Neural progenitor cell (in vitro differentiated cells): Measurements from ENCODE around the gene LRRN2. TPM values are rescaled to one million over a fixed set of nuclear protein-coding genes. Genes with fewer than 3 reads are reported as not detected.

Experiments
- DNase-seq: peaks from one replicate; pipeline ENCODE4 v3.0.0-alpha.2; 2016; ENCODE audit warnings: low spot score
- H2AFZ ChIP-seq: fragments of 200-600 bp; sonication (generic); replicated peaks from 2 replicates; pipeline ENCODE4 v1.6.1; 2016; ENCODE audit warnings: antibody characterized with exemption
- H3F3A ChIP-seq: fragments of 200-600 bp; sonication (generic); 2 replicates; pipeline ENCODE4 v1.6.1; 2016; ENCODE audit warnings: antibody characterized with exemption, low read depth
- H3K27ac ChIP-seq: fragments of 200-600 bp; sonication (generic); 2 replicates; pipeline ENCODE4 v1.5.1; 2016; ENCODE audit warnings: mild to moderate bottlenecking
- H3K27me3 ChIP-seq: fragments of 200-600 bp; sonication (generic); 2 replicates; pipeline ENCODE4 v1.6.1; 2016; ENCODE audit warnings: mild to moderate bottlenecking, moderate library complexity
- H3K36me3 ChIP-seq: fragments of 200-600 bp; sonication (generic); 2 replicates; pipeline ENCODE4 v1.5.1; 2016
- H3K4me1 ChIP-seq: fragments of 200-600 bp; sonication (generic); 2 replicates; pipeline ENCODE4 v1.6.1; 2016; ENCODE audit warnings: mixed run types
- H3K4me2 ChIP-seq: fragments of 200-600 bp; sonication (generic); 2 replicates; pipeline ENCODE4 v1.6.1; 2016
- H3K4me3 ChIP-seq: fragments of 200-600 bp; sonication (generic); 2 replicates; pipeline ENCODE4 v1.5.1; 2016
- H3K79me2 ChIP-seq: fragments of 200-600 bp; sonication (generic); 2 replicates; pipeline ENCODE4 v1.6.1; 2016; ENCODE audit warnings: low read depth
- H3K9ac ChIP-seq: fragments of 200-600 bp; sonication (generic); 2 replicates; pipeline ENCODE4 v1.6.1; 2016
- H3K9me3 ChIP-seq: fragments of 200-600 bp; sonication (generic); 2 replicates; pipeline ENCODE4 v1.5.1; 2016; ENCODE audit warnings: low read depth
- H4K20me1 ChIP-seq: fragments of 200-600 bp; sonication (generic); 2 replicates; pipeline ENCODE4 v1.6.1; 2016; ENCODE audit warnings: low read depth
- H3K27ac Mint-ChIP-seq: 3 replicates; pipeline ENCODE4 v1.8.0; 2021; ENCODE audit warnings: mixed read lengths
- H3K27me3 Mint-ChIP-seq: 2 replicates; pipeline ENCODE4 v1.8.0; 2022; ENCODE audit warnings: low read depth, mild to moderate bottlenecking, inconsistent platforms, moderate library complexity, mixed read lengths; ENCODE audit not compliant: insufficient read depth
- H3K36me3 Mint-ChIP-seq: 3 replicates; pipeline ENCODE4 v1.8.0; 2021; ENCODE audit warnings: mixed read lengths
- H3K4me1 Mint-ChIP-seq: 3 replicates; pipeline ENCODE4 v1.8.0; 2021; ENCODE audit warnings: mixed read lengths
- H3K4me3 Mint-ChIP-seq: 3 replicates; pipeline ENCODE4 v1.8.0; 2021; ENCODE audit warnings: mild to moderate bottlenecking, moderate library complexity, mixed read lengths
- H3K9me3 Mint-ChIP-seq: 3 replicates; pipeline ENCODE4 v1.8.0; 2020; ENCODE audit warnings: mixed read lengths
- EZH2 ChIP-seq: fragments of 200-600 bp; sonication (generic); IDR thresholded peaks from 2 replicates; pipeline ENCODE4 v1.6.1; 2017; ENCODE audit warnings: antibody characterized with exemption, mild to moderate bottlenecking, moderate library complexity
- EZH2phosphoT487 ChIP-seq: fragments of 200-600 bp; sonication (generic); IDR thresholded peaks from 2 replicates; pipeline ENCODE4 v1.6.1; 2017; ENCODE audit warnings: antibody characterized with exemption
- total RNA-seq: library from RNA; depleted of rRNA; stranded (reverse); fragments of >200 nt; gene quantifications from 2 replicates; pipeline ENCODE4 v1.2.3, GENCODE V29; 2015; ENCODE audit warnings: low replicate concordance
- TF ChIP-seq, protein P1 (sequence below): fragments of 200-600 bp; sonication (generic); IDR thresholded peaks from 2 replicates; pipeline ENCODE4 v1.5.1; 2017; ENCODE audit warnings: antibody characterized with exemption, mild to moderate bottlenecking

Gene LRRN2
- total RNA-seq, 1 donor from 2014 or later, result 1.9 TPM

DNA sequence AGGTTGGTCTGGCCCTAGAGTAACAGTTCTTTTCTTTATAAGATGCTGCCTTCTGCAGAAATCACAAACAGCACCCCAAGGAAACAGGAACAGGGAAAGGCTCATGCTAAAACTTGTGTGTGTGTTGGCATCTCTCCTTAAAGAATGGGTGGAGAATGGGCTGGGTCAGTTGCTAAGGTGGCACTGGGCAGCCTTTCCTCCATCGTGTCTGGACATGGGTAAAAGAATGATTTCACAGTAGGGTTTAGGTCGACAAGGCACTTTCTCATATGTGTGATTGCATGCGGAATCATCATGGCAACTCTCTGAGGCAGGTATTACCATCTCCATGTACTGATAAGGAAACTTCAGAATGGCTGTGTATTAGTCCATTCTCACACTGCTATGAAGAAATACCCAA lies 40.3 kb downstream of the LRRN2 start:
- H3K27me3 Mint-ChIP-seq, result peaks cover 7% of the 10 kb centered on the region
- H3F3A ChIP-seq, result peaks cover 4% of the 10 kb centered on the region
- no peaks in the 10 kb centered on the region for H3K36me3 Mint-ChIP-seq
- peaks cover 7% of the 10 kb centered on the region for H3K4me1 ChIP-seq
- peaks cover 46% of the 10 kb centered on the region for H3K4me1 Mint-ChIP-seq
- no peaks in the 10 kb centered on the region for H3K27me3 ChIP-seq
- H3K27ac Mint-ChIP-seq, result no peak overlapping the region
- H3K9ac ChIP-seq, result no peak overlapping the region
- H3K4me2 ChIP-seq, result no peak overlapping the region
- H4K20me1 ChIP-seq, result peaks cover 11% of the 10 kb centered on the region
- no peaks in the 10 kb centered on the region for H3K36me3 ChIP-seq
- H3K9me3 Mint-ChIP-seq, result no peaks in the 10 kb centered on the region
- no peak overlapping the region for H3K4me3 Mint-ChIP-seq
- H3K27ac ChIP-seq, result no peak overlapping the region
- no peaks in the 10 kb centered on the region for H3K79me2 ChIP-seq
- H2AFZ ChIP-seq, result no peak overlapping the region
- TF ChIP-seq EZH2 (no peak), EZH2phosphoT487 (no peak)
- TF ChIP-seq, protein P1, sequence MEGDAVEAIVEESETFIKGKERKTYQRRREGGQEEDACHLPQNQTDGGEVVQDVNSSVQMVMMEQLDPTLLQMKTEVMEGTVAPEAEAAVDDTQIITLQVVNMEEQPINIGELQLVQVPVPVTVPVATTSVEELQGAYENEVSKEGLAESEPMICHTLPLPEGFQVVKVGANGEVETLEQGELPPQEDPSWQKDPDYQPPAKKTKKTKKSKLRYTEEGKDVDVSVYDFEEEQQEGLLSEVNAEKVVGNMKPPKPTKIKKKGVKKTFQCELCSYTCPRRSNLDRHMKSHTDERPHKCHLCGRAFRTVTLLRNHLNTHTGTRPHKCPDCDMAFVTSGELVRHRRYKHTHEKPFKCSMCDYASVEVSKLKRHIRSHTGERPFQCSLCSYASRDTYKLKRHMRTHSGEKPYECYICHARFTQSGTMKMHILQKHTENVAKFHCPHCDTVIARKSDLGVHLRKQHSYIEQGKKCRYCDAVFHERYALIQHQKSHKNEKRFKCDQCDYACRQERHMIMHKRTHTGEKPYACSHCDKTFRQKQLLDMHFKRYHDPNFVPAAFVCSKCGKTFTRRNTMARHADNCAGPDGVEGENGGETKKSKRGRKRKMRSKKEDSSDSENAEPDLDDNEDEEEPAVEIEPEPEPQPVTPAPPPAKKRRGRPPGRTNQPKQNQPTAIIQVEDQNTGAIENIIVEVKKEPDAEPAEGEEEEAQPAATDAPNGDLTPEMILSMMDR, result no peak
- no peak for DNase-seq
- H3K4me3 ChIP-seq, result no peak overlapping the region
- H3K9me3 ChIP-seq, result no peaks in the 10 kb centered on the region

DNA sequence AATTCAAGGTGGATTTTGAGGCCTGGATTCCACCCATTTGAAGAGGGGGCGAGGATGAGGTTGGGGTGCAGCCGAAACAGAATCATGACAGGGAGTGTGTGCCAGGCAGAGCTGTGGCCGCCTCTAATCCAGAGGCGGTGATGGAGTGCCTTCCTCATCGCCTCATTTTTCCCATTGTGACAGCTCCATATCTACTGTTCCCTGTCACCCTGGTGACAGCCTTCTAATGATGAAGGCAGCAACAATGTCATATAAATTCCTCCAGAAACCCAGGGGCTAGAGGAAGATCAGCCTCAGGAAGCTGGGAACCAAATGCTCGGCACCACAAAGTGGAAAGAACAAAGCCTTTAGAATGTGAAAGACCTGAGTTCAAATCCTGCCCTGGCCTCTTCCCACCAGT lies 42.0 kb downstream of the LRRN2 start:
- no peak for DNase-seq
- H3K36me3 Mint-ChIP-seq, result no peaks in the 10 kb centered on the region
- H3K9me3 ChIP-seq, result no peaks in the 10 kb centered on the region
- peaks cover 4% of the 10 kb centered on the region for H4K20me1 ChIP-seq
- H3K27ac Mint-ChIP-seq, result no peak overlapping the region
- peaks cover 11% of the 10 kb centered on the region for H3K4me1 ChIP-seq
- H3K27me3 ChIP-seq, result no peaks in the 10 kb centered on the region
- no peaks in the 10 kb centered on the region for H3K36me3 ChIP-seq
- H3K27ac ChIP-seq, result no peak overlapping the region
- H3K4me3 ChIP-seq, result no peak overlapping the region
- H3K9me3 Mint-ChIP-seq, result no peaks in the 10 kb centered on the region
- H2AFZ ChIP-seq, result no peak overlapping the region
- no peak for TF ChIP-seq EZH2phosphoT487
- no peak for TF ChIP-seq EZH2
- TF ChIP-seq, protein P1, result no peak
- H3K4me1 Mint-ChIP-seq, result peaks cover 47% of the 10 kb centered on the region
- H3K4me3 Mint-ChIP-seq, result no peak overlapping the region
- no peak overlapping the region for H3K9ac ChIP-seq
- H3K79me2 ChIP-seq, result no peaks in the 10 kb centered on the region
- H3K4me2 ChIP-seq, result no peak overlapping the region
- H3F3A ChIP-seq, result peaks cover 9% of the 10 kb centered on the region
- peaks cover 5% of the 10 kb centered on the region for H3K27me3 Mint-ChIP-seq

DNA sequence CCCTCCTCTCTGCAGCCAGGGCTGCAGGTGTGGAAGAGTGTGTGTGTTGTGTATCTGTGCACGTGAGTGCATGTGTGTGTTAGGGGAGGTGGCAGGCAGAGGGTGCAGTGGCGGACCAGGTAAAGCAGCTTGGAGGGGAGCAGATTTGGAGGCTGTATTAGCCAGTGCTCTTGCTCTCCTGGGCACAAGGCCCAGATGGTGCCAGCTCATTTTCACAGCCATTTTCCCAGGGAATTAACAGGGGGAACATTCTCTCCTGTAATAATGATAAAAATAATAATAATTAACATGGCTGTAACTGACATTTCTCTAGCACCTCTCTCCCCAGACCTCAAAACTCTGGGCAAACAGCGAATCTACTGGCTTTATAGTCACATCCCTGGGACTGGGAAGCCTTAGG lies 43.6 kb downstream of the LRRN2 start:
- TF ChIP-seq, protein P1, result no peak
- TF ChIP-seq EZH2phosphoT487, result no peak
- Histone ChIP-seq H3K27ac (no peak overlapping the region), H3K9ac (no peak overlapping the region), H3K36me3 (no peaks in the 10 kb centered on the region), H3K9me3 (no peaks in the 10 kb centered on the region), H3K4me2 (no peak overlapping the region), H2AFZ (no peak overlapping the region), H3F3A (peaks cover 25% of the 10 kb centered on the region), H3K27me3 (no peaks in the 10 kb centered on the region), H3K4me3 (no peak overlapping the region), H3K79me2 (no peaks in the 10 kb centered on the region), H4K20me1 (no peaks in the 10 kb centered on the region), H3K4me1 (peaks cover 19% of the 10 kb centered on the region)
- DNase-seq, result no peak
- H3K9me3 Mint-ChIP-seq, result no peaks in the 10 kb centered on the region
- peak overlapping the region; percentile 77 for H3K27ac Mint-ChIP-seq
- H3K27me3 Mint-ChIP-seq, result no peaks in the 10 kb centered on the region
- H3K36me3 Mint-ChIP-seq, result no peaks in the 10 kb centered on the region
- H3K4me3 Mint-ChIP-seq, result no peak overlapping the region
- H3K4me1 Mint-ChIP-seq, result peaks cover 50% of the 10 kb centered on the region
